HG03558 (cell line): ENCODE data around the gene CDKN1A.

Experiments used
- ATAC-seq: cut with Tn5 transposase; IDR thresholded peaks from one replicate; pipeline ENCODE4 v1.9.1; 2021; ENCODE audit warnings: moderate number of reproducible peaks; ENCODE audit not compliant: unreplicated experiment; ENCODE audit errors: extremely low read depth

Gene CDKN1A

GRCh38 chr6:36734486-36735060 is 56.1 kb downstream of the CDKN1A start:
- ATAC-seq = no peak

GRCh38 chr6:36735110-36736071 is 56.9 kb downstream of the CDKN1A start:
- no peak for ATAC-seq
